Measurements from ENCODE around the gene NRDC.

GRCh38 chr1:51906306-51907078 lies 28.0 kb upstream of the NRDC start:
- TF ChIP-seq POLR2A (IDR thresholded peaks at IDR 0.05) (no peak), CTCF (IDR thresholded peaks at IDR 0.05) (no peak)
